GM12873 (cell line): Measurements from ENCODE around the gene MRAP.

Experiments used
- CTCF ChIP-seq: IDR thresholded peaks from 2 replicates; pipeline ENCODE4 v1.5.1; 2012; ENCODE audit warnings: low read depth, mild to moderate bottlenecking, moderate library complexity, low read length, control low read depth; ENCODE audit not compliant: insufficient read depth; ENCODE audit errors: missing control alignments

The MRAP gene

GRCh38 chr21:32332463-32332951, 33.9 kb downstream of the MRAP start:
- TF ChIP-seq CTCF: no peak

GRCh38 chr21:32333953-32334673, 35.5 kb downstream of the MRAP start:
- TF ChIP-seq CTCF: no peak

- TF ChIP-seq CTCF: no peak
Observed at GRCh38 chr21:32334980-32335531, 36.4 kb downstream of the MRAP start.

- no peak for TF ChIP-seq CTCF
Observed at GRCh38 chr21:32335601-32336575, 37.2 kb downstream of the MRAP start.

GRCh38 chr21:32336711-32337110, 38.1 kb downstream of the MRAP start:
- no peak for TF ChIP-seq CTCF

GRCh38 chr21:32337206-32337605, 38.6 kb downstream of the MRAP start:
- TF ChIP-seq CTCF: no peak
